ENCODE results near the gene MOB3A.
A peak's percentile ranks its signal among the peaks of the same experiment; 100 is the strongest.

Gene MOB3A

DNA sequence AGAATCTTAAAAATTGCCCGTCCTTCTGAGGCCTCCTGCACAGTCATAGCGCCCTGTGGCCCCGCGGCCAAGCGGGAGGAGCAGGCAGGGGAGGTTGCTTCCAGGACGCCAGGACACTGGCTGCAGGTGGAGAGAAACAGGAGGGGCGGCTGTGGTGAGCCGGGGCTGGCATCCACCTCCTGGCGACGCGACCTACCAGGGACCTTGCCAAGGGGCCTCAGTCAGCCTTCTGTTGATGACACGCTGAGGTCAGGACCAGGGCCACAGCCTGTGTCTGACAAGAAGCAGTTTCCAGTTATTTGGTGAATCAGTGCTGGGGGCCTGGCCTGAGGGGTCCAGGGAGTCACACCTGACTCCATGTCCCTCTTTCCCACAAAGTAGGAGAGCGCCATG lies 31.7 kb downstream of the MOB3A start:
- in situ Hi-C loops (cut with HindIII; ENCODE audit: low sequenced_read_pairs), result no loop called here
- TF ChIP-seq, protein P1, sequence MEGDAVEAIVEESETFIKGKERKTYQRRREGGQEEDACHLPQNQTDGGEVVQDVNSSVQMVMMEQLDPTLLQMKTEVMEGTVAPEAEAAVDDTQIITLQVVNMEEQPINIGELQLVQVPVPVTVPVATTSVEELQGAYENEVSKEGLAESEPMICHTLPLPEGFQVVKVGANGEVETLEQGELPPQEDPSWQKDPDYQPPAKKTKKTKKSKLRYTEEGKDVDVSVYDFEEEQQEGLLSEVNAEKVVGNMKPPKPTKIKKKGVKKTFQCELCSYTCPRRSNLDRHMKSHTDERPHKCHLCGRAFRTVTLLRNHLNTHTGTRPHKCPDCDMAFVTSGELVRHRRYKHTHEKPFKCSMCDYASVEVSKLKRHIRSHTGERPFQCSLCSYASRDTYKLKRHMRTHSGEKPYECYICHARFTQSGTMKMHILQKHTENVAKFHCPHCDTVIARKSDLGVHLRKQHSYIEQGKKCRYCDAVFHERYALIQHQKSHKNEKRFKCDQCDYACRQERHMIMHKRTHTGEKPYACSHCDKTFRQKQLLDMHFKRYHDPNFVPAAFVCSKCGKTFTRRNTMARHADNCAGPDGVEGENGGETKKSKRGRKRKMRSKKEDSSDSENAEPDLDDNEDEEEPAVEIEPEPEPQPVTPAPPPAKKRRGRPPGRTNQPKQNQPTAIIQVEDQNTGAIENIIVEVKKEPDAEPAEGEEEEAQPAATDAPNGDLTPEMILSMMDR (IDR thresholded peaks at IDR 0.05; ENCODE audit: low read depth, low read length), result no peak
- no peak for DNase-seq (ENCODE audit: low read depth, low spot score)
- H3K4me3 ChIP-seq (ENCODE audit: low read depth, low read length), result no peak overlapping the region

DNA sequence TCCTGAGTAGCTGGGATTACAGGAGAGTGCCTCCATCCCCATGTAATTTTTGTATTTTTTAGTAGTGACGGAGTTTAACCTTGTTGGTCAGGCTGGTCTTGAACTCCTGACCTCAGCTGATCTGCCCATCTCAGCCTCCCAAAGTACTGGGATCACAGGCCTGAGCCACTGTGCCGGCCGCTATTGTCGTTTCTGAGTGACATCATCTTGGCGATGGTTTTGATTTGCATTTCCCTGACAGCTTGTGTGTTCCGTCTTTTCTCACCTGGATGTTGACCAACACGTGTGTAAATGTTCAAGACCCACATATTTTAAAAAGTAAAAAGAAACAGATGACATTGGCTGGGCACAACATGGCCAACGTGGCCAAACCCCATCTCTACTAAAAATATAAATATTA lies 32.3 kb downstream of the MOB3A start:
- in situ Hi-C loops (cut with HindIII; ENCODE audit: low sequenced_read_pairs), result no loop called here
- no peak for DNase-seq (ENCODE audit: low read depth, low spot score)
- no peak overlapping the region for H3K4me3 ChIP-seq (ENCODE audit: low read depth, low read length)
- TF ChIP-seq, protein P1 (IDR thresholded peaks at IDR 0.05; ENCODE audit: low read depth, low read length), result no peak

DNA sequence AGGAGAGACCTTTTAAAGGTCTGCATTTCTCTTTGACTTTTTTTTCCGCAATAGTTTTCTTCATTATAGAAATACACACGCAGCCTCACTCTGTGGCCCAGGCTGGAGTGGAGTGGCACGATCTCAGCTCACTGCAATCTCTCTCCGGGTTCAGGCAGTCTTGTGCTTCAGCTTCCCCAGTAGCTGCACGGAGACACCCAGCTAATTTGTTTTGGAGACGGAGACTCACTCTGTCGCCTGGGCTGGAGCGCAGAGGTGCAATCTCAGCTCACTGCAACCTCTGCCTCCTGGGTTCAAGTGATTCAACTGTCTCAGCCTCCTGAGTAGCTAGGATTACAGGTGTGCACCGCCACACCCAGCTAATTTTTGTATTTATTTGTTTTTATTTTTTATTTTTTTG lies 33.4 kb downstream of the MOB3A start:
- TF ChIP-seq, protein P1 (IDR thresholded peaks at IDR 0.05; ENCODE audit: low read depth, low read length), result no peak
- H3K4me3 ChIP-seq (ENCODE audit: low read depth, low read length), result no peak overlapping the region
- in situ Hi-C loops (cut with HindIII; ENCODE audit: low sequenced_read_pairs), result no loop called here
- DNase-seq (ENCODE audit: low read depth, low spot score), result no peak

DNA sequence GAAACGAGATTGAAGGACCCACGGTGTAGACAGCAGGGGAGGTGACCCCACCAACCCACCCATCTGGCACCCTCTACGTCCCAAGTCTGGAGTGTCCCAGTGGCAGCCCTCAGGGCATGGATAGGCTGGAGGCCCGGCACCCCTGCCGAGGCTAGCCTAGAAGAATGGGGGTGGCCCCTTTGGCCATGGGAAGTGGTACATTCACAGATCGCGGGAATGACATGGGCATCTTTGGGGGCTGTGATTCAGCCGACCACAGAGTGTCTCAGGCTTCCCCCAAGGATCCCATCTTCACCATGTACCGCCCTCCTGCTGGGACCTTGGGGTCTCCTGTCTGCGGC lies 33.8 kb downstream of the MOB3A start:
- H3K4me3 ChIP-seq (ENCODE audit: low read depth, low read length), result peak overlapping the region; percentile 50
- TF ChIP-seq, protein P1 (IDR thresholded peaks at IDR 0.05; ENCODE audit: low read depth, low read length), result no peak
- in situ Hi-C loops (cut with HindIII; ENCODE audit: low sequenced_read_pairs), result no loop called here
- no peak for DNase-seq (ENCODE audit: low read depth, low spot score)

DNA sequence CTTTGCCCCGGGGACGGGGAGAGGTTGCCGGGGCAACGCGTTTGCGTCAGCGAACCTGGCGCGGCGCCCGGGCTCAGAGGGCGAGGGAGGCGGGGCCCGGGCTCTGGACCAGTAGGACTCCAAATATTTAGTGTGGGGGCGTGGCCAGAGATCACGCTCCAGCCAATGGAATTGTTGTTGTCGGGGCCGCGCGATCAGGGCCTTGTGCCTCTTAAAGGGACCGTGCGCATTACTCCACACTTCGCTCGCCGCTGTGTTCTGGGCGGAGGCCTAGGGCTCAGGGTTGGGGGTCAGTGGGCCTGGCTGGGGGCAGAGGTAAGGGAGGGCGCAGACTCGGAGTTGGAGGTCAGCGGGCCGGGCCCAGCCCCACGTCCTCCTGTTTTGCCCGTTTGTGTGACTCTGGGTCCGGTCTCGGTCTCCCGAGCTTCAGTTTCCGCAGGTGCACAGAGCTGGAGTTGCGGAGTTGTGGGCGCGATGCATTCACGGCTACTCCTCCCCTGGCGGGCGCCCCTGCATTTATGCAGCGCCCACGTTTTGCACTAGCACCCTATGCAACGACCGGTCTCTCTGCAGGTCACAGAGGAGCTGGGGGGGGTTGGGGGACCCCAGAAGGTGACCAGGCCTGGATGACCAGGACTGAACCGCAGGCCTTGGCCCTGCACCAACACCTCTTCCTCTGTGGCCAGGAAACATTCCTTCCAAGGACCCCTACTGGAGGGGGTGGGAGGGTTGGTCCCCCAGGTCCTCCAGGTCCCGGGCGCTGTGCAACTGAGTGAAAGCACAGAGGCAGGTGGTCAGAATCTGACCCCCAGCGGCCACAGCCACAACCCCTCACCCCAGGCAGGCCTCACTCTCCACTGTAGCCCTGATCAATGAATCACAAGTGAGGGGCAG lies 34.4 kb downstream of the MOB3A start:
- in situ Hi-C loops (cut with HindIII; ENCODE audit: low sequenced_read_pairs), result no loop called here
- H3K4me3 ChIP-seq (ENCODE audit: low read depth, low read length), result peak overlapping the region; percentile 50
- TF ChIP-seq, protein P1 (IDR thresholded peaks at IDR 0.05; ENCODE audit: low read depth, low read length), result no peak
- DNase-seq (ENCODE audit: low read depth, low spot score), result peak; percentile 98

DNA sequence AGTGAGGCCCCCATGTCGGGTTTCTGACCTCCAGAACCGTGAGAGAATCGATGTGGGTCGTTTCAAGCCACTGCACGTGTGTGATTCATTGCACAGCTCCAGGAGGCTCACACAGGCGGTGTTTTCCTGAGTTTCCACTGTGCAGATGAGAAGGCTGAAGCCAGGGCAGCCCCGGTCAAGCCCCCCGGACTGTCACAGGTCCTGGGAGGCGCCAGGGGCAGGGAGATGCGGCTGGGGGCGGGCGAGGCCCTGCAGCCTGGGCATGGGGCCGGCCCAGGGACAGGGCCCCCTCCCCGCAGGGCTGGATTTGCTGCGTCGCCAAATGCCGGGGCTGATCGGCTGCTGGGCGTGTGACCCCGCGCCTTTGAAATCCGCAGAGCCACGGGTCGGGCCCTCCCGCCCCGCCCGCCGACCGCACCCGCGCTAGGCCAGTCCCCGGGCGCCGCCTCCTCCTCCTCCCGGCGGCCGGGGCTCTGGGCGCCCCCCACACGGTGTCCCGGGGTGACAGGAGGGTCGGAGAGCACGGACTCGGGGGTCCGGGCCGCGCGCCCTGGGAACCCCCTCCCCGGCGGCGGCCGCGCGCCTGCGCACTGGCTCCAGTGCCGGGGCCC lies 35.1 kb downstream of the MOB3A start:
- TF ChIP-seq, protein P1 (IDR thresholded peaks at IDR 0.05; ENCODE audit: low read depth, low read length), result no peak
- H3K4me3 ChIP-seq (ENCODE audit: low read depth, low read length), result peak overlapping the region; percentile 26
- in situ Hi-C loops (cut with HindIII; ENCODE audit: low sequenced_read_pairs), result no loop called here
- peak; percentile 84 for DNase-seq (ENCODE audit: low read depth, low spot score)
